ES-I3 (cell line): Measurements from ENCODE around the gene SLC15A2.

Experiments
- H3K36me3 ChIP-seq: 2 replicates; pipeline ENCODE4 v1.6.1; 2013; ENCODE audit warnings: mild to moderate bottlenecking, low read length, control low read depth, moderate library complexity; ENCODE audit not compliant: insufficient read depth
- H3K4me1 ChIP-seq: 2 replicates; pipeline ENCODE4 v1.6.1; 2013; ENCODE audit warnings: mild to moderate bottlenecking, control low read depth, low read length; ENCODE audit not compliant: insufficient read depth
- H3K9ac ChIP-seq: 2 replicates; pipeline ENCODE4 v1.6.1; 2013; ENCODE audit warnings: low read depth, mild to moderate bottlenecking, low read length, moderate library complexity
- H3K9me3 ChIP-seq: 2 replicates; pipeline ENCODE4 v1.6.1; 2013; ENCODE audit warnings: mild to moderate bottlenecking, low read length, moderate library complexity; ENCODE audit not compliant: control insufficient read depth, insufficient read depth

Gene SLC15A2

DNA sequence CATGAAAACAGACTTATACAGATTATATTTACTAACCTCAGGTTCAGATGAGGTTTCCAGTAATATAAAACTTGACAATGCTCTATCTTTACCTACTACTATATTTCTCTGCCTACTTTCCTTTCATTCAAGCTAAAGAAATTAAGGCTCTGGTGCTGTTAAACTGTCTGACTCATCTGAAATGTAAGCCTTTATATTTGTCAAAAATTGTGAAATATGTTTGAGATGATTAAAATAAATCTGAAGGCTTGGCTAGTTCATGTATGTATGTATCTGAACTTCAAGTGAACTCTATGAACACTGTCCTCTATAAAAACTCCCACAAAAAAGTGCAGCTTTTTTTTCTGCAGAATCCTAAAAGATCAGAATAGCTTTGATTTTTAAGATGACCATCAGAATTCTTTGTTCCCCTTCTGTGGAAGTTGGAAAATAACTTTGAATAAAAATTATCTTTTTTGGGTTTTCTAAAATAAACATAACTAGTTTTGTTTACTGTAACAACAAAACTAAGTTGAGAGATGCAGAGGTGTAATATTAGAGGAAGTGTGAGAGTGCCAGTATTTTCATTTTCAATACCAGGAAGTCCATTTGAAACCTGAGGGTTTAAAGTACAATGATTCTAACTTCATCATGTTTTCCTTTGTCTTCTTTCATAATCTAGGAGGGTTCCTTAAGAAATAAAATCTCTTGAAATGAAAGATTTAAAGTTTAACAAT is 85.7 kb downstream of the SLC15A2 start:
- no peaks in the 10 kb centered on the region for H3K36me3 ChIP-seq
- peaks cover 7% of the 10 kb centered on the region; the same call in 1 of the 2 replicates for H3K9me3 ChIP-seq
- no peaks in the 10 kb centered on the region for H3K4me1 ChIP-seq
- no peak overlapping the region for H3K9ac ChIP-seq

GRCh38 chr3:121980450-121980796 is 86.2 kb downstream of the SLC15A2 start:
- H3K9ac ChIP-seq = no peak overlapping the region
- peaks cover 7% of the 10 kb centered on the region; the same call in 1 of the 2 replicates for H3K9me3 ChIP-seq
- no peaks in the 10 kb centered on the region for H3K4me1 ChIP-seq
- H3K36me3 ChIP-seq = no peaks in the 10 kb centered on the region

DNA sequence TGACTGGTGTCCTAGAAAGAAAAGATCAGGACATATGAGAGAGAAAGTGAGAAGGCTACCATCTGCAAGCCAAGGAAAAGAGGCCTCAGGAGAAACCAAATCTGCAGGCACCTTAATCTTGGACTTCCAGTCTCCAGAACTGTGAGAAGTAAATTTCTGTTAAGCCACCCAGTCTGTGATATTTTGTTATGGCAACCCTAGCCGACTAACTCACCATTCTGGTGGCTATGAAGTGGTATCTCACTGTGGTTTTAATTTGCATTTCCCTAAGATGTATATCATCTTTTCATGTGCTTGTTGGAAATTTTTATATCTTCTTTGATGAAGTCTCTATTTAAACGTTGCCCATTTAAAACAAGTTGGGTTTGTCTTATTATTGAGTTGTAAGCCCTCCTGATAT is 87.3 kb downstream of the SLC15A2 start:
- H3K9me3 ChIP-seq = peaks cover 7% of the 10 kb centered on the region; the same call in 1 of the 2 replicates
- H3K4me1 ChIP-seq = no peaks in the 10 kb centered on the region
- H3K36me3 ChIP-seq = no peaks in the 10 kb centered on the region
- H3K9ac ChIP-seq = no peak overlapping the region

DNA sequence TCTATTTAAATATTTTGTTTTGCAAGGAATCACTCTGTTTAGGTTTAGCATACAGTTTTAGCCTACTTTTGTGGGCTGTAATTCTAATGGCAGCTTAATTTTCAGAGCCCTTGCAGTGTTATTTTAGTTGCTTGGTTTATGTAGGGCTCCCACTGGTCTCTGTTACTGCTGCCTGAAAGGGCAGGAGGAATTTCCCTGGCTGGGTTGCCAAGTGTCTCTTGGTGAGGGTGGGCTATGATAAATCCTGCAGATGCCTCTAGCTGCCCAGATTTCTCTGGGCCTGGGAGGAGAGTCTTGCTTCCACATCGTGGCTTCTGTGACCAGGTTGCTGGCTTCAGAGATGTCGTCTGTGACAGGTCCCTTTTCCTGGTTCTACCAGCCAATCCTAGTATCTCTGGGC is 91.6 kb downstream of the SLC15A2 start:
- H3K9ac ChIP-seq = no peak overlapping the region
- peaks cover 7% of the 10 kb centered on the region; the same call in 1 of the 2 replicates for H3K9me3 ChIP-seq
- no peaks in the 10 kb centered on the region for H3K36me3 ChIP-seq
- no peaks in the 10 kb centered on the region for H3K4me1 ChIP-seq

DNA sequence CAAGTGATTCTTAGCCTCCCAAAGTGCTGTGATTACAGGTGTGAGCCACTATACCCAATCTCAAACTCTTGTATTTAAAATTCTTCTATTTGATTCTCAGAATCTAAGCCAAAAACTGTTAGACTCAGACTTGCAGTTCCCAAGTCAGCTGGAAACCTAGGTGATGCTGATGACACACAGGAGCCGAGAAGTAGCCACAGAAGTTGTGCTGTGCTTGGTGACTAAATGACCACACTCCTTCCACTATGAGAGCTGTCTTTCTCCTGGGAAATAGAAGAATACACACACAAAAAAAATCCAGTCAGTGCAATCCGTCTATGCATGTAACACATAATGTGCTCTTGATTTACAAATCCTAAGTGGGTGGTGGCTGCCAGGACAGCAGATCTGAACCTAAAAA is 93.9 kb downstream of the SLC15A2 start:
- Histone ChIP-seq H3K36me3 (no peaks in the 10 kb centered on the region), H3K4me1 (no peaks in the 10 kb centered on the region), H3K9ac (no peak overlapping the region), H3K9me3 (peaks cover 7% of the 10 kb centered on the region; the same call in 1 of the 2 replicates)

DNA sequence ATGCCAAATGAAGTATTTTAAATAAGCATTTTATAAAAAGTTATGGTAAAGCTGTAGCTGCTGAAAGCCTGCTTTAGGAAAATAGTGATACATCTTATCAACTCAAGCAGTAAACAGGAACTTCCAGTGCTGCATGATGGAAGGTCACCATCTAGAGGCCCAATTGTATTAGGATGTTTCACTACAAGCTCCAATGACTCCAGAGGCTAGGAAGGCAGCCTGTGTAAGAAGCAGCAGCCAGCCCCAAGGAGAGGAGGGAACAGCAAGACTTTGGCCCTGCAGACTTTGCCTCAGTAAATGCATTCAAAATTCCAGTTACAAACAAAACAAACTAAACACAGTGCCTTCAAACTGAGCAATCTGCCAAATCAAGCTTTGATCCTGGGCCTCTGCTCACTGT is 95.7 kb downstream of the SLC15A2 start:
- no peaks in the 10 kb centered on the region for H3K36me3 ChIP-seq
- H3K4me1 ChIP-seq = no peaks in the 10 kb centered on the region
- no peak overlapping the region for H3K9ac ChIP-seq
- H3K9me3 ChIP-seq = no peaks in the 10 kb centered on the region

DNA sequence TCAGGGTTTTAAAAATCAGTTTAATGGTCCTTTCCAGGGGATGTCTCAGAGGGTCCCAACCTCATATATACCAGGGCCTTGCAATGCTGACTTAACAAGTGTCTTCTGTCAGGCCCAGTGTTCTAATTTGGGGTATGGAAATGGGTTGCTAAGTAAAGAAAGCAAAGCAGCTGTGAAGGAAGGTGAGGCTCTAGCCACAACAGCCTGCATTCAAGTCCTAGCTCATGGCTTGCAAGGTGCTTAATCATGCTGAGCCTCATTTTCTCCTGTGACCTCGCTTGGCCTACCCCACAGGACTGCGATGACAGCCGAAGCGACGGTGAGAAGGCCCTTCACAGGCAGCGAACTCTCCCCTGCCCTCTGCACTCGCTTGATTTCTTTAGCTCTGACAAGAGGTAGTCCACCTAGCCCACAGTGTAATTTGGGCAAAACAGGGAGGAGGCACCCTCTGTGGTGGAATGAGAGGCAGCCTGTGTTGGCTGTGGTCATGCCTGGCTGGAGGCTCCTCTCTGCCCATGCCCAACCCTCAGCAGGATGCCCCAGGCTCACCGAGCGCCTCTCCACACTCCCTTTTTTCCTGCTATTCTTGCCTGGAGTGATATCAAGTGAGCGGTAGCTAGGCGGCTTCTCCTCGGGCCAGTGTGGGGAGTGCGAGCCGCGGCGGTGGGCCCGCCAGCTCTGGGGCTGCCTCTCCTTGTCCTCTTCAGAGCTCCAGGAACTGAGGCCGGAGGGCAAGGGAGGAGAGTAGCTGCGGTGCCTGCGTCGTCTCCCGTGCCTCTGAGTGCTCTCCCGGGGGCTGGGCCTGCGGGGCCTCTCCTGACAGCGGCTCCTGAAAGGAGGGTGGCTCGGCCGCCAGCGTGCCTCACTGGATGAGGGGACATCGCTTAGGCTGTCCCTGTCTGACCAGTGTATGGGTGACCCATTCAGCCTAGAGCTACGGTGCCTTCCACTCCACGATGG is 98.7 kb downstream of the SLC15A2 start:
- H3K4me1 ChIP-seq = no peaks in the 10 kb centered on the region
- H3K9me3 ChIP-seq = no peaks in the 10 kb centered on the region
- no peaks in the 10 kb centered on the region for H3K36me3 ChIP-seq
- H3K9ac ChIP-seq = no peak overlapping the region
